ENCODE results near the gene NFIX. TPM values are rescaled to one million over a fixed set of nuclear protein-coding genes. Genes with fewer than 3 reads are reported as not detected.
A peak's percentile ranks its signal among the peaks of the same experiment; 100 is the strongest.

Gene NFIX
- total RNA-seq, 1 donor from 2014 or later: 118 TPM

DNA sequence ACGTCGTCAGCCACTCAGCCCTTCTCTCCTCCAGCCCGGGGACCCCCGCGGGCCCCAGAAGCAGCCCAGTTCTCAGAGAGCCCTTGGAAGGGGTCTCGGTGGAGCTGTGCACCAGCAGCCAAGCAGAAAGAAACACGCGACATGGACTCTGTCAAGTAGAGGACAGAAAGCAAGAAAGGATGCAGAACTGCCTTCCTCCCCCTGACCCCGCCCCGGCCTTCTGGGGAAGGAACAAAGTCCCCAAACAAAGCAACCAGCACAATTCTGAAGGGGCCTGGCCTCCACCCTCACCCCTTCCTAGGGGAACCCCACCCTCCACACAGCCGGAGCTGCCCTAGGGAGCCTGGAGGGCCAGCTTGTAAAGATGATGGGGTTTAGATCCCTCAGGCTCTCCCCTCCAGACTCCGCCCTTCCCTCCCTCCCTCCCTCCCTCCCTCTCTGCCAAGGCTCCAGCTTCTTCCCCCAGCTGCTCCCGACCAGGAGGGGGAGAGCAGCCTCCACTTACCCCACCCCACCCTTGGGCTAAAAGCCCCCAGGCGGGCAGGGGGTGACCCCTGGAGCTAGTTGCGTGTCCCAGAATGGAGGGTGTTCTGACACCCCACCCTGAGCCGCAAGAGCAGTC lies 99.6 kb downstream of the NFIX start:
- Histone ChIP-seq H3K27me3 (ENCODE audit: low read depth) (no peaks in the 10 kb centered on the region), H3K27ac (replicated peaks) (peak overlapping the region; percentile 97), H3K4me3 (peak overlapping the region; percentile 70), H3K36me3 (peaks cover 19% of the 10 kb centered on the region), H3K4me1 (peaks cover 94% of the 10 kb centered on the region), H3K9me3 (replicated peaks) (no peaks in the 10 kb centered on the region)
- no peak for DNase-seq
- intact Hi-C loops (cut with micrococcal nuclease): loop anchor here (5.0 kb wide), 1 partner anchor 113 kb away; no protein-coding TSS in a partner anchor
- TF ChIP-seq, protein P1, sequence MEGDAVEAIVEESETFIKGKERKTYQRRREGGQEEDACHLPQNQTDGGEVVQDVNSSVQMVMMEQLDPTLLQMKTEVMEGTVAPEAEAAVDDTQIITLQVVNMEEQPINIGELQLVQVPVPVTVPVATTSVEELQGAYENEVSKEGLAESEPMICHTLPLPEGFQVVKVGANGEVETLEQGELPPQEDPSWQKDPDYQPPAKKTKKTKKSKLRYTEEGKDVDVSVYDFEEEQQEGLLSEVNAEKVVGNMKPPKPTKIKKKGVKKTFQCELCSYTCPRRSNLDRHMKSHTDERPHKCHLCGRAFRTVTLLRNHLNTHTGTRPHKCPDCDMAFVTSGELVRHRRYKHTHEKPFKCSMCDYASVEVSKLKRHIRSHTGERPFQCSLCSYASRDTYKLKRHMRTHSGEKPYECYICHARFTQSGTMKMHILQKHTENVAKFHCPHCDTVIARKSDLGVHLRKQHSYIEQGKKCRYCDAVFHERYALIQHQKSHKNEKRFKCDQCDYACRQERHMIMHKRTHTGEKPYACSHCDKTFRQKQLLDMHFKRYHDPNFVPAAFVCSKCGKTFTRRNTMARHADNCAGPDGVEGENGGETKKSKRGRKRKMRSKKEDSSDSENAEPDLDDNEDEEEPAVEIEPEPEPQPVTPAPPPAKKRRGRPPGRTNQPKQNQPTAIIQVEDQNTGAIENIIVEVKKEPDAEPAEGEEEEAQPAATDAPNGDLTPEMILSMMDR (IDR thresholded peaks at IDR 0.05; ENCODE audit: borderline replicate concordance): no peak

DNA sequence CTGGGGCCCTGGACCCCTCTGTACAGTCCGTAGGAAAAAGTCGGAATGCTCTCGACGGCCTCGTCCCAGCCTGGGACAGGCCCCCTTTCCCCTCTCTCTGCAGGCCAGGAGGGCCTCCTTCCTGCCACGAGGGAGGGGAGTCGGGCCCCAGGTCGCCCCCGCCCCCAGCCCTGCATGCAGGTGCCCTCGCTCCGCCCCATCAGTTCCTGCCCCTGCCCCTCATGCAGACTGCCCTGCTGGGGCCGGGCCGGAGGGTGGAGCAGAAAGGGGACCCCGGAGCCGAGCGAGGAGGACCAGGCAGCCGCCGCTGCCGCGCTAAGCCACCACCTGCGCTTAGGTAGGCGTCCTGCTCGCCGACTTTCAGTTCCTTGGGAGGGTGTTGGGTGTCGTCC lies 100.1 kb downstream of the NFIX start:
- no peak for DNase-seq
- Histone ChIP-seq H3K4me3 (peak overlapping the region; percentile 70), H3K27me3 (ENCODE audit: low read depth) (no peaks in the 10 kb centered on the region), H3K27ac (replicated peaks) (peak overlapping the region; percentile 97), H3K4me1 (peaks cover 94% of the 10 kb centered on the region), H3K9me3 (replicated peaks) (no peaks in the 10 kb centered on the region), H3K36me3 (peaks cover 16% of the 10 kb centered on the region)
- intact Hi-C loops (cut with micrococcal nuclease): no loop called here
- TF ChIP-seq, protein P1 (IDR thresholded peaks at IDR 0.05; ENCODE audit: borderline replicate concordance): no peak

DNA sequence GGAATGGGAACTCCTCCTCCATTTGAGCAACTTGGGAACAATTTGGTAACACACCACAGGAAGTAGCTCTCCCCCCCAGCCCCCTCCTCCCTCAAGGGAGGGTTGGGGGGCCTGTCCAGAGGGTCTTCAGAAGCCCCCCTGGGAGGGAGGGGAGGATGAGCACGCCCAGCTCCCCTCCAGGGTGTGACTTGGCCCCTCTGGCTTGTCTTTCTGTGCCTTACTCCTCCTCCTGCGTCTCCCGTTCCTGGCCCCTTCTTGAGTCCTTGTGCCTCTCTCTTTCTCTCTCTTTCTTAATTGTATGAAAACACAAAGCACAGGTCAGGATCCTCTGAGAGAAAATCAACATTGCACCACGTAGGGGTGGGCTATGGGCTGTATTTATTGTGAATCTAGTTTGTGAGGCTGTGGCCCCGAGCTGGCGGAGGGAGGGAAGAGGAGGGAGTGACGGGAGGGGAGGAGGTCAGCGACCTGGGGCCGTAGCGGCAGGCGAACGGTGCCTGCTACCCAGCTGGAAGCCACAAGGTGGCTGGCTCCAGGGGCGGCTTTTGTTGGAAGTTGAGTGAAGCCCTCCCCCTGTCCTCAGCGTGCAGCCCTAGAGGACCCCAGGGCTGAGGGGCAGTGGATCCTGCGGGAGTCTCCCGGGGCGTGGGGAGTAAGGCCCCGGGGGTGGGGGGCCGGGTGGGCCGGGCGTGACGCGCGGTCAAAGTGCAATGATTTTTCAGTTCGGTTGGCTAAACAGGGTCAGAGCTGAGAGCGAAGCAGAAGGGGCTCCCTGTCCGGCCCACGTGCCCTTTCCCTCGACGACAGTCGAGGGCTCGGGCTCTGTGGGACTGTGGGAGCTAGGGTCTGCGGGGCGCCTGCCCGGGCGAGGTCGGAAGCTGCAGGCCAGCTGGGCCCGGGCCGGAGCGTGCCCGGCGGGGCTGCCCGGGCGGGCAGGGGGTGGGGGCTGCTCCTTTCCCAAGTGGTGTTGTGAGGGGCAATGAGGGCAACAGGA lies 101.0 kb downstream of the NFIX start:
- peak overlapping the region; percentile 97 for H3K27ac ChIP-seq (replicated peaks)
- TF ChIP-seq, protein P1 (IDR thresholded peaks at IDR 0.05; ENCODE audit: borderline replicate concordance): peak; percentile 40
- H3K9me3 ChIP-seq (replicated peaks): no peaks in the 10 kb centered on the region
- peaks cover 95% of the 10 kb centered on the region for H3K4me1 ChIP-seq
- no peaks in the 10 kb centered on the region for H3K27me3 ChIP-seq (ENCODE audit: low read depth)
- peaks cover 10% of the 10 kb centered on the region for H3K36me3 ChIP-seq
- no peak for DNase-seq
- intact Hi-C loops (cut with micrococcal nuclease): no loop called here
- H3K4me3 ChIP-seq: peak overlapping the region; percentile 70

DNA sequence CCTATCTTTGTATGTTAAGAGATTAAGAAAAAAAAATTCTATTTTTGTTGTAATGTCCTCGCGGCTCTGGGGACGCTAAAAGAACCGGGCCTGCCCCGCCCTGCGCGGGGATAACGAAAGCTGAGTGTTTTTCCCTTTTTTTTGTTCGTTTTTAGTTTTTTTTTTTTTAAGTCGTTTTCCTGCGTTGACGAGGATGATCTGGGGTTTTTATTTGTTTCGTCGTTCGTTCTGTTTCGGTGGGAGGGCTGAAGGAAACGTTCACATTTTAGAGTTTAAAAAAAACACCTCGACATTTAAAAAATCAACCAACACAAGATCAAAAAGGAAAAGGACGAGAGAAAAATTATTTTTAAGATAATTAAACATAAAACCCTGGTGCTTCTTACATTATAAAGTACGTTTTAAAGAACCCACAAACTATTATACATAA lies 101.8 kb downstream of the NFIX start:
- intact Hi-C loops (cut with micrococcal nuclease): no loop called here
- Histone ChIP-seq H3K27me3 (ENCODE audit: low read depth) (no peaks in the 10 kb centered on the region), H3K36me3 (peaks cover 10% of the 10 kb centered on the region), H3K4me3 (peak overlapping the region; percentile 70), H3K4me1 (peaks cover 98% of the 10 kb centered on the region), H3K9me3 (replicated peaks) (no peaks in the 10 kb centered on the region), H3K27ac (replicated peaks) (peak overlapping the region; percentile 97)
- DNase-seq: no peak
- TF ChIP-seq, protein P1 (IDR thresholded peaks at IDR 0.05; ENCODE audit: borderline replicate concordance): no peak

DNA sequence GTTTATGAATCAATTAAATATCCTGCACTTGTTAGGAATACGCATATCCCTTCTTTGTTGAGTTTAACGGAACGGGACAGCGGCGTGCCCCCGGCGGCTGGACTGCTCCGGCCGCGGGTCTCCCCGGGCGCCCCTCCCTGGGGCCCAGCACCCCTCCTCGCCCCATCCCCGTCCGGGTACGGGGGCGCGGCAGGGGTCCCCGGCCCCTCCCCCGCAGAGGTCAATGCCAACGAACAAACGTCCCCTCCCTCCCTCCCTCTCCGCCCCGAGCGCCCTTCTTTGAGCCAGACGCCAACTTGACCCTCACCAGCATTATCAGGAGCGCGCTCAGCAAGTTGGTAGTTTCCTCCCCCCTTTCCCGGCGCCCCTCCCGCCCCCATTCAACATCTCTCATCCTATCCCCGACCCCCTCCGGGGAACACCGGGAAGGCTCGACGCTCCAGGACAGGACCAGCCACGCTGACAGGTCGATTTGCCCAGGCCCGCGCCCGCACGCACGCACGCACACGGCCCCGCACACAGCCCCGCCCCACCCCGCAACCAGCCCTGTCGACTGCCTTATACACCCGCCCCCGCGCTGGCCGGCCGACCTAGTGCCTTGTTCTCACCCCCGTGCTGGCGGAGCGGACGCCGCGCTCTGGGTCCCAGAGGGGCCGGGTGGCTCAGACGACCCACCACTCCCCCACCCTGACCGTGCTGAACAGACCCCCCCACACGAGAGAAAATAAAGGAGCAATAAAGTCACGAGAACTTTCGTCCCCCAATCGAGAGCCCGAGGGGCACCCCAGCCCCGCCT lies 102.4 kb downstream of the NFIX start:
- H3K27ac ChIP-seq (replicated peaks): peak overlapping the region; percentile 97
- no peaks in the 10 kb centered on the region for H3K27me3 ChIP-seq (ENCODE audit: low read depth)
- H3K36me3 ChIP-seq: peaks cover 10% of the 10 kb centered on the region
- TF ChIP-seq, protein P1 (IDR thresholded peaks at IDR 0.05; ENCODE audit: borderline replicate concordance): no peak
- H3K4me3 ChIP-seq: peak overlapping the region; percentile 70
- DNase-seq: no peak
- peaks cover 98% of the 10 kb centered on the region for H3K4me1 ChIP-seq
- H3K9me3 ChIP-seq (replicated peaks): no peaks in the 10 kb centered on the region
- intact Hi-C loops (cut with micrococcal nuclease): no loop called here

All from left ventricle myocardium inferior (tissue), 1 donor.